SK-MEL-5 (cell line): ENCODE results near the gene PRMT1. TPM values are rescaled to one million over a fixed set of nuclear protein-coding genes. Genes with fewer than 3 reads are reported as not detected.
A peak's percentile ranks its signal among the peaks of the same experiment; 100 is the strongest.

ENCODE experiments used
- DNase-seq: peaks from one replicate; pipeline ENCODE4 v3.0.0-alpha.2; 2016; ENCODE audit warnings: low read depth, low spot score
- in situ Hi-C: cut with HindIII; loops from 2 replicates; pipeline ENCODE4 v1.10.0; 2016; ENCODE audit warnings: low sequenced_read_pairs, high pct_unique_total_duplicates, low pct_unique_long_range_greater_than_20kb
- total RNA-seq: library from RNA; depleted of rRNA; stranded (reverse); fragments of >200 nt; shearing (Covaris generic); gene quantifications from 2 replicates; pipeline ENCODE4 v1.2.3, GENCODE V29; 2014

The PRMT1 gene
- total RNA-seq, 1 experiment from 2014 or later = 204 TPM

DNA sequence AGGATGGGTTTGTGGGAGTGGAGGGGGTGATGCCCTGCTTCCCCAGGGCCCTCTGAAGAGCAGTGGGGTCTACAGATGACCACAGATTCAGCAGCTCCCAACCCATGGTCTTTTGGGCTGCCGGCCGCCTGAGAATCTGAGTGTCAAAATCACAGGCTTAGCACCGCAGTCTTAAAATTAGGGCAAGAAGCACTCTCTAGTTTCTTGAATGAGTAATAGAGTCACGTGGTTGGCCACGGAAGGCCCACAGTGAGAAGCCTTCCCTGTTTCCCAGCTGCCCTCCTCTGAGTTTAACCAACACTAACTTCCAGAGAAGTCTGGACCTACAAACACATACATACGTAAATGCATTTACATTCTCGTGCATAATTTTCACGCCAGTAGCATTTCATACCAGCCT lies 5.2 kb downstream of the PRMT1 start:
- in situ Hi-C loops = no loop called here
- DNase-seq = no peak

DNA sequence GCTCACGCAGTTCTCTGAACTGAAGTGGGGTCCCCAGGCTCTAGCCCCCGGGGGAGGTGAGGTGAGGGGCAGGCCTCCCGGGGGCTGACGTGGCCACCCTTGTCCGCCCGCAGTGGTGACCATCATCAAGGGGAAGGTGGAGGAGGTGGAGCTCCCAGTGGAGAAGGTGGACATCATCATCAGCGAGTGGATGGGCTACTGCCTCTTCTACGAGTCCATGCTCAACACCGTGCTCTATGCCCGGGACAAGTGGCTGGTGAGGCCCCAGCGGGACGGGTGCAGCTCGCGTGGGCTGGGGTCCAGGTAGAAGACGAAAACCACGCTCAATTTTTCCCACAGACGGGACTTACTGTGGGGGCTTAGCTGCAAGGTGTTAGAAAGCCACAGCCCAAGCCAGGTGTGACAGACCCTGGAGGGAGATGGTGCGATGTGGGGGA lies 6.8 kb downstream of the PRMT1 start:
- in situ Hi-C loops = no loop called here
- DNase-seq = no peak

DNA sequence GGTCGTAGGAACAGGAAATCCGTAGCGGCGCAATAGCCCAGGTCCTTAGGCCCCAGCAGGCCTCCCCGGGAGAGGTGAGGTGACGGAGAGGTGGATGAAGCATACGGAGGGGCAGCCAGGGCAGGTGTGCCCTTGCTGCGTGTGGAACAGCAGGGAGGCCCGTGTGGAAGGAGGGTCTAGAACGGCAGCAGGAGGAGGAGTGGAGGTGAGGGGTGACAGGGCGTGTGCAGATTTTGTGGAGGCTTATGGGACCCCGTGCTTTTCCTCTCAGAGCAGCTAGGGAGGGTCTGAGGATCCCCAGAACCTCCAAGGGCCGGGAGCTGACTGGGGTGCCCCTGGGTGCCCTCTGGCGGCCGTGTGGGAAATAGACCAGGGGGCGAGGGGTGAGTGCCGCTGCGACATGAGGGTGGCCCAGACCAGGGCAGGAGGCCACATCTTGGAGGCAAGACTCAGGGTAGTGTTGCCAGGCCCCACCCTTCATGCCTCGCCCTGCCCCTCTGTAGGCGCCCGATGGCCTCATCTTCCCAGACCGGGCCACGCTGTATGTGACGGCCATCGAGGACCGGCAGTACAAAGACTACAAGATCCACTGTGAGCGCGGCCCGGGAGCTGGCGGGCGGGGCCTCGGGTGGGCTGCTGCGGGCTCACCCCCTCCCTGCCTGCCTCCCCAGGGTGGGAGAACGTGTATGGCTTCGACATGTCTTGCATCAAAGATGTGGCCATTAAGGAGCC lies 7.3 kb downstream of the PRMT1 start:
- DNase-seq = peak; percentile 38
- in situ Hi-C loops = no loop called here

DNA sequence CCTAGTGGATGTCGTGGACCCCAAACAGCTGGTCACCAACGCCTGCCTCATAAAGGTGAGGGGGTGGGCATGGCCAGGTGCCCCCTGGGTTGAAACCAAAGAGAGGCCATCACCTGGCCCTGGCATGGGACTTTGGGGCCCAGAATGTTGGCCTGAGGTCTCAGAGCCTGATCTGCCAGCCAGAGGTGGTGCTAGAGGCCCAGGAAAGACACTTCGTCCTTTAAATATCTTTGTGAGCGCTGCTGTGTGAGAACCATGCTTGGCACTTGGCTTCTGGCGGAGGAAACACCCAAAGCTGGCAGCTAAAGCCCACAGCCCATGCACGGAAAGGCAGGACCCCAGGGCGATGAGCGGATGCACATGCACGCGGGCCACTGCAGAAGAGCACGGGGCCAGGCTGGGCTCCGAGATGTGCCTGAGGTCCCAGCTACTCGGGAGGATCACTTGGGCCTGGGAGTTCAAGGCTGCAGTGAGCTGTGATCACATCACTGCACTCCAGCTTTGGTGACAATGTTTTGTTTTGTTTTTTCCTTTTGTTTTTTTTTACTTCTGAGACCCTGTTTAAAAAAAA lies 8.0 kb downstream of the PRMT1 start:
- DNase-seq = no peak
- in situ Hi-C loops = no loop called here

- in situ Hi-C loops = no loop called here
- DNase-seq = no peak
Measured at GRCh38 chr19:49685845-49686332, 8.8 kb downstream of the PRMT1 start.

GRCh38 chr19:49686503-49687088 lies 9.5 kb downstream of the PRMT1 start:
- in situ Hi-C loops = no loop called here
- no peak for DNase-seq

DNA sequence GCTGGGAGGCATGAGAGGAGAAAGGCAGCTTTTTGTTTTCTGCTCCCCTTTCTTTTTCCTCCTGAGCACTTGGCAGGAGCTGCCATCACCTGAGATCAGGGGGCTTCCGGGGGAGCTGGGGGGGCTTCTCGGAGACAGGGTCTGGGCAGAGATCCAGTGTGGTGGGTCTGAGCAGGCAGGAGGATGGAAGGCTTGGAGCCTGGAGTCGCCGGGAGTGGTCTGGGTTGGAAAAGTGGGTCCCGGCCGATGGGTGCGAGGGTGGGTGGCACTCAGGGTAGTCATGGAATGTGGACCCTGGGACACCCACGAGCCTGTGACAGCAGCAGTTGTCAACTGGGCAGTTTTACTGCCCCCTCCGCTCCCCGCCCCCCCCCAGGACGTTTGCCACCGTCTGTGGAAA lies 10.1 kb downstream of the PRMT1 start:
- in situ Hi-C loops = no loop called here
- DNase-seq = no peak

- in situ Hi-C loops = no loop called here
- no peak for DNase-seq
Measured at GRCh38 chr19:49687566-49688316, 10.7 kb downstream of the PRMT1 start.

DNA sequence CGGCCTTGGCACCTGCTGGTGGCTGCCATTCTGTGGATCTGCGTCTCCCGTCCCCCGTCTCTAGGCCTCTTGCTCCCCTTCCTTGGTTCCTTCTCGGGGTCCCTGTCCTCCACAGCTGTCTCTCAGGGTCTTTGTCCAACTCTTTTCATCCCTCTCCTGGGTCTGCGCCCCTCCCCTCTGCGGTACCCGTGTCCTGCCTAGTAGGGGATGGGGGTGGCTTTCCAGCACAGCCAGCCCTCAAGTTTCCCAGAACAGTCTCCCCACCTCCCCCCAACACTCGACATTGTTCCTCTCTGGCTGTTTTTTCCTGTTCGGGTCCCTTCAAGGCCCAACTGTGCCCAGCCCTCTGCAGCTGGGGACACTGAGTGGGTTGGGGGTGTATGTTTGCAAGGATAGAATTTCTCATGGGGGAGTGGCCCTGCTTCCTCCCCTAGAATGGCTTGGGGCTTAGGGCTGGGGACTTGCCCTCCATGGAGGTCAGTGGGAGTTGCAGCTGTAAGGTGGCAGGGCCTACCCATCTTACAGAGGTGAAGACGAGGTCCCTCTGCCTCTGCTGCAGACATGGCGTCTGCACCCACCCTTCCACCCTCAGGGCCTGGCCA lies 11.6 kb downstream of the PRMT1 start:
- no peak for DNase-seq
- in situ Hi-C loops = no loop called here

GRCh38 chr19:49689133-49690078 lies 12.3 kb downstream of the PRMT1 start, which contains the start of gene ADM5:
Gene ADM5, plus strand, starts transcription at chr19:49689594. Its CDS starts 244 bp downstream, at chr19:49689838.
- DNase-seq = no peak
- in situ Hi-C loops = no loop called here

DNA sequence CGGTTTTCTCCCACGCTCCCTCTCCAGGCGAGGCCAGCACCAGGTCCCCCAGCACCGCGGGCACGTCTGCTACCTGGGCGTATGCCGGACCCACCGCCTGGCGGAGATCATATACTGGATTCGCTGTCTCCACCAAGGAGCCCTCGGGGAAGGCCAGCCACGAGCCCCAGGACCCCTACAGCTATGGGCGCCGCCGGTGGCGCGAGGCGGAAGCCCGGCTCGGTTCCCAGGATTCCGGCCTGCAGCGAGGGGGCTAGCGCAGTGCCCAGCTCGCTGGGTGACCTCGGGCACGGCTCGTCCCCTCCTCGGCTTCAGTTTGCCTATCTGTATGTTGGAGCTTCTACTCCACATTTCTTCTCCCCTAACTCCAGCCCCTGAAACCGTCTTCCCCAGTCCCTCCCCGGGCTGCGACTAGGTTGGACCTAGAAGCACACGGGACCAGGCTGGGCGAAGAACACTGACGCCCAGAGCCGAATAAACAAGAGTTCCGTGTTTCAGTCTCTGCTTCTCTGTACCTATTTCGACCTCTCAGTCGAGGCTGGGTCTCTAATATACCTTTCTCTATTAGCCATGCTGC lies 13.1 kb downstream of the PRMT1 start:
- DNase-seq = no peak
- in situ Hi-C loops = no loop called here

GRCh38 chr19:49690656-49691242 lies 13.7 kb downstream of the PRMT1 start, which contains the start of gene CPT1C:
Gene CPT1C, plus strand, starts transcription at chr19:49691116. Its CDS starts 1,137 bp downstream, at chr19:49692253.
- DNase-seq = no peak
- in situ Hi-C loops = no loop called here

GRCh38 chr19:49691243-49692146 lies 14.4 kb downstream of the PRMT1 start:
- DNase-seq = no peak
- in situ Hi-C loops = no loop called here

DNA sequence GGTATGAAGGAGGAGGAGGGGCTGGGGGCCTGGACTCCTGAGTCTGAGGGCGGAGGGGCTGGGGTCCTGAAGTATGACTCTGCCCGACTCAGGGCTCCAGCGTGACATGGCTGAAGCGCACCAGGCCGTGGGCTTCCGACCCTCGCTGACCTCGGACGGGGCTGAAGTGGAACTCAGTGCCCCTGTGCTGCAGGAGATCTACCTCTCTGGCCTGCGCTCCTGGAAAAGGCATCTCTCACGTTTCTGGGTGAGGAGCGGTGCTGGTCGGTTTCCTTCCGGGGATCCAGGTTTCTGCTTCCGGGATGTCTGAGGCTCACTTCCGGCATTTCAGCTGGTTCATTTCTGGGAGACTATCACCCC lies 15.1 kb downstream of the PRMT1 start:
- no peak for DNase-seq
- in situ Hi-C loops = no loop called here

GRCh38 chr19:49696115-49696514 lies 19.0 kb downstream of the PRMT1 start:
- DNase-seq = no peak
- in situ Hi-C loops = no loop called here
